B cell (primary cell): ENCODE data around the gene OTUB2. TPM values are rescaled to one million over a fixed set of nuclear protein-coding genes. Genes with fewer than 3 reads are reported as not detected.

Experiments used
- ATAC-seq: fragments of 200-7000 bp; cut with Tn5 transposase; one replicate; pipeline ENCODE4 v1.10.0; 2021; ENCODE audit warnings: low read depth, mild to moderate bottlenecking, moderate number of reproducible peaks, moderate library complexity
- CTCF ChIA-PET: fragments of 350-600 bp; sonication (Branson Sonifier 250); formaldehyde crosslinking; loops from one replicate; lab custom pipeline; 2021; ENCODE audit warnings: antibody characterized with exemption, inconsistent platforms; lab: Charles Lee
- POLR2A ChIA-PET: fragments of 350-600 bp; sonication (Branson Sonifier 250); formaldehyde crosslinking; loops from one replicate; lab custom pipeline; 2021; ENCODE audit warnings: antibody characterized with exemption; lab: Charles Lee
- DNase-seq: peaks from one replicate; pipeline ENCODE4 v3.0.0; 2013
- H2AFZ ChIP-seq: 2 replicates; pipeline ENCODE4 v1.6.1; 2012; ENCODE audit warnings: mild to moderate bottlenecking, low read depth, low read length; ENCODE audit not compliant: insufficient read depth, poor library complexity, severe bottlenecking
- H3K27ac ChIP-seq, 2 donors: 1 replicate in 1 of 2; 2 replicates in 1 of 2; pipeline ENCODE4 v1.5.1; 2012 to 2013; ENCODE audit warnings: low read length in 2 of 2, mild to moderate bottlenecking in 2 of 2, moderate library complexity in 1 of 2
- H3K27me3 ChIP-seq, 4 experiments: fragments of 200-600 bp in 1 of 4; sonication (generic) in 1 of 4; replicated peaks in 1 of 4; 1 replicate in 2 of 4; 2 replicates in 2 of 4; pipeline versions ENCODE4 v1.6.1 to v1.7.0; 2013 to 2016; ENCODE audit warnings: low read length in 3 of 4, mild to moderate bottlenecking in 2 of 4, mixed read lengths in 1 of 4, moderate library complexity in 1 of 4; ENCODE audit not compliant: insufficient read depth in 4 of 4, control insufficient read depth in 3 of 4; ENCODE audit errors: control extremely low read depth in 1 of 4
- H3K36me3 ChIP-seq, 2 experiments: replicated peaks in 1 of 2; 1 replicate in 1 of 2; 2 replicates in 1 of 2; pipeline versions ENCODE4 v1.6.1 to v1.7.1; 2013; ENCODE audit warnings: low read length in 1 of 2; ENCODE audit not compliant: insufficient read depth in 2 of 2, control insufficient read depth in 1 of 2; ENCODE audit errors: control extremely low read depth in 1 of 2, extremely low read depth in 1 of 2
- H3K4me1 ChIP-seq, 2 donors: fragments of 200-600 bp in 1 of 2; sonication (generic) in 1 of 2; 1 replicate in 1 of 2; 2 replicates in 1 of 2; pipeline versions ENCODE4 v1.5.1 to v1.6.1; 2013 to 2017; ENCODE audit warnings: low read length in 2 of 2; ENCODE audit not compliant: control insufficient read depth in 2 of 2, insufficient read depth in 2 of 2
- H3K4me2 ChIP-seq: replicated peaks from 2 replicates; pipeline ENCODE3; 2012; ENCODE audit warnings: mild to moderate bottlenecking, low read depth, low read length; ENCODE audit not compliant: poor library complexity, severe bottlenecking
- H3K4me3 ChIP-seq, 5 experiments: fragments of 200-600 bp in 1 of 5; sonication (generic) in 1 of 5; 1 replicate in 3 of 5; 2 replicates in 2 of 5; pipeline versions ENCODE4 v1.5.1 to v1.7.0; 2011 to 2016; ENCODE audit warnings: low read length in 4 of 5, mild to moderate bottlenecking in 4 of 5, low read depth in 2 of 5, control low read depth in 1 of 5, moderate library complexity in 1 of 5; ENCODE audit not compliant: insufficient read depth in 1 of 5; ENCODE audit errors: control extremely low read depth in 1 of 5, extremely low read depth in 1 of 5
- H3K79me2 ChIP-seq: fragments of 200-600 bp; sonication (generic); one replicate; pipeline ENCODE4 v1.6.0; 2016; ENCODE audit warnings: low read length; ENCODE audit not compliant: control insufficient read depth, insufficient read depth
- H3K9ac ChIP-seq: fragments of 200-600 bp; sonication (generic); 2 replicates; pipeline ENCODE4 v1.6.1; 2017; ENCODE audit warnings: mild to moderate bottlenecking, low read length, moderate library complexity
- H3K9me3 ChIP-seq, 3 donors: one replicate each; pipeline versions ENCODE4 v1.6.1 to v1.7.1; 2013; ENCODE audit warnings: low read length in 2 of 3; ENCODE audit not compliant: control insufficient read depth in 2 of 3, insufficient read depth in 1 of 3; ENCODE audit errors: control extremely low read depth in 1 of 3
- H4K20me1 ChIP-seq: 2 replicates; pipeline ENCODE4 v1.6.0; 2012; ENCODE audit warnings: mild to moderate bottlenecking, low read length; ENCODE audit not compliant: insufficient read depth, control insufficient read depth, poor library complexity, severe bottlenecking
- H3K27ac Mint-ChIP-seq: one replicate; pipeline ENCODE4 v1.8.0; 2021; ENCODE audit warnings: mixed read lengths
- H3K27me3 Mint-ChIP-seq: one replicate; pipeline ENCODE4 v1.8.0; 2021; ENCODE audit warnings: mixed read lengths
- H3K4me1 Mint-ChIP-seq: one replicate; pipeline ENCODE4 v1.8.0; 2021; ENCODE audit warnings: mixed read lengths
- H3K4me3 Mint-ChIP-seq: one replicate; pipeline ENCODE4 v1.8.0; 2021; ENCODE audit warnings: mixed read lengths
- H3K9me3 Mint-ChIP-seq: one replicate; pipeline ENCODE4 v1.8.0; 2022; ENCODE audit warnings: mixed read lengths; ENCODE audit not compliant: insufficient read depth
- CTCF ChIP-seq: fragments of 200-600 bp; IDR thresholded peaks from one replicate; pipeline ENCODE4 v1.8.0; 2022; ENCODE audit warnings: antibody characterized with exemption, mild to moderate bottlenecking
- EZH2 ChIP-seq: IDR thresholded peaks from 2 replicates; pipeline ENCODE4 v1.6.1; 2012; ENCODE audit warnings: borderline replicate concordance, low read depth, mild to moderate bottlenecking, moderate library complexity, low read length; ENCODE audit not compliant: insufficient read depth, poor library complexity, severe bottlenecking
- WGBS: methylation state at CpG from one replicate; pipeline ENCODE4 v1.1.5; 2013; ENCODE audit warnings: missing lambda C conversion rate; ENCODE audit not compliant: insufficient coverage; 5-methylcytosine and 5-hydroxymethylcytosine counted together
- intact Hi-C: fragments of 100-400 bp; cut with micrococcal nuclease; formaldehyde crosslinking; loops from one replicate; pipeline ENCODE4 v1.10.0; 2022
- polyA plus RNA-seq: library from polyadenylated mRNA; depleted of rRNA; stranded (reverse); fragments of >200 nt; gene quantifications from 2 replicates; pipeline ENCODE4 v1.2.3, GENCODE V29; 2012
- total RNA-seq, 2 donors: library from RNA; stranded (reverse); fragments of 120-200 nt in 1 of 2; gene quantifications; 1 replicate in 1 of 2; 2 replicates in 1 of 2; pipeline versions ENCODE4 v1.2.3 to v1.2.4, GENCODE V29; 2013 to 2022

Gene OTUB2
- total and polyA plus RNA-seq, 2 donors (not counting 1 experiment from before 2014, with no cell fraction given), result 0.04 to 0.17 TPM

GRCh38 chr14:93997916-93998870, 27.9 kb upstream of the OTUB2 start:
- H3K27me3 ChIP-seq, result peaks cover 0 to 28% (median 9%) of the 10 kb centered on the region in 4 experiments
- Mint-ChIP-seq H3K9me3 (no peaks in the 10 kb centered on the region), H3K4me3 (no peak overlapping the region), H3K27me3 (peaks cover 33% of the 10 kb centered on the region), H3K27ac (no peak overlapping the region), H3K4me1 (peaks cover 4% of the 10 kb centered on the region)
- DNase-seq, result no peak
- intact Hi-C loops, result no loop called here
- H3K4me1 ChIP-seq, result peaks cover 4 to 6% of the 10 kb centered on the region in 2 donors
- peaks cover 0 to 7% (median 0%) of the 10 kb centered on the region in 3 donors for H3K9me3 ChIP-seq
- ChIA-PET CTCF (interaction anchor here (1.1 to 12.8 kb wide), 8 partner anchors 24 to 182 kb away, joined by 3 to 367 read pairs (median 10); no protein-coding TSS in a partner anchor), POLR2A (interaction anchor here (0.9 kb wide), 1 partner anchor 59 kb away, joined by 3 read pairs; no protein-coding TSS in a partner anchor)
- no peak overlapping the region for H2AFZ ChIP-seq
- no peak for ATAC-seq
- H3K9ac ChIP-seq, result no peak overlapping the region
- no peak overlapping the region for H3K4me3 ChIP-seq
- no peak for TF ChIP-seq CTCF
- no peak for TF ChIP-seq EZH2
- no peaks in the 10 kb centered on the region for H3K36me3 ChIP-seq
- H3K4me2 ChIP-seq, result no peak overlapping the region
- H4K20me1 ChIP-seq, result no peaks in the 10 kb centered on the region
- no peak overlapping the region for H3K27ac ChIP-seq
- 92% methylated on average over 16 of the region's 17 CpGs for WGBS
- no peaks in the 10 kb centered on the region for H3K79me2 ChIP-seq
